CD4-positive, alpha-beta T cell treated with Interleukin-12 subunit alpha and Interleukin-12 subunit beta, for 1 hour (primary cell): ENCODE results near the gene ZBTB2.
"Not testable (repeated sequence)": the region's sequence is repeated elsewhere in the genome, so short reads cannot be mapped to it uniquely, and the experiment has no call there.

ENCODE experiments used
- DNase-seq: peaks from one replicate; pipeline ENCODE4 v3.0.0-alpha.2; 2020

Gene ZBTB2

DNA sequence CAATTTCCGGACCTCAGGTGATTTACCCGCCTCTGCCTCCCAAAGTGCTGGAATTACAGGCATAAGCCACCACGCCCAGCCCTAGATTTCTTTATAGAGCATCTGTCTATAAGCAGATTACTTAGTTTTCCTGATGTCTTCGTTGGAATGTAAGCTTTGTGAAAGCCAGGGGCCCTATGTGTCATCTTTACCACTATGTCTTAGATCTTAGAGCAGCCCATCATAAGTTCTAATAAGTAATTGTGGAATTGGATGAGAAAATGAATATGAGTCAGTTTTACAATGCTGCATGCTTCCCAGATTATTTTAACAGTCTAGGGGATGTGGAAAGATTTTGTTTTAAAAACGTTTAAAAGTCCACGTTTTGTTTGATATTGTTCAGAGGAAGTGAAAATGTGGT, 9.1 kb upstream of the ZBTB2 start:
- no peak for DNase-seq

DNA sequence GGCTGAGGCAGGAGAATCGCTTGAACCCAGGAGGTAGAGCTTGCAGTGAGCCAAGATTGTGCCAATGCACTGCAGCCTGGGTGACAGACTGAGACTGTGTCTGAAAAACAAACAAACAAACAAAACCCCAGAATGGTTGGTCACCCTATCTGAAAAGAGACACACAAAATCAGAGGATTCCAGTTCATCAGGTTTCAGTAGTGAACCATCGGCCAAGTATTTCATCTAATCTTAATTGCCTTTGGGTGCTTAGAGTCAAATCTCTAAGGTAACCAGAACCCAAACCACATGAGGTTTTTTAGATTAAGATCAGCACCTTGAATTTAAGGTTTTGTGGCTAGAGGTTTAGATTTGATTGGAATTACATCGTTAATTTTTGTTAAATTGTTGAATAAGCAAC, 8.3 kb upstream of the ZBTB2 start:
- DNase-seq = no peak

DNA sequence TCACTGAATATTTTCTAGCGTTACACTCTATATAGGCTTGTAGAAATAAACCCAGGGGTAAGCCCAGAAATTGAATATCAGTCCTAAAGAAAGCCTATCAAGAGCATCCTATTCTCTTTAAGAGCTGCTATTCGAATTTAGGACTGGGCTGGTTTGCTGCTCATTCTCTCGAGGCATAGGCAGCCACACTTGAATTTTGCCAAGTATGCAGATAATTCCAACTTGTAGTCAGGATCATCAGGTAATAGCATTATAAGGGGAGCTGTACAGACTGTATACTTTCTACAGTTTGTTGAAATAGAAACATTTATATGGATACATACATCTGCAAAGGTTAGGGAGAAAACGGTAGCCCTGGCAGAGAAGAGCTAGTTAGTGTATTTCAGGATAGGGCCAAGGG, 2.1 kb upstream of the ZBTB2 start:
- no peak for DNase-seq

DNA sequence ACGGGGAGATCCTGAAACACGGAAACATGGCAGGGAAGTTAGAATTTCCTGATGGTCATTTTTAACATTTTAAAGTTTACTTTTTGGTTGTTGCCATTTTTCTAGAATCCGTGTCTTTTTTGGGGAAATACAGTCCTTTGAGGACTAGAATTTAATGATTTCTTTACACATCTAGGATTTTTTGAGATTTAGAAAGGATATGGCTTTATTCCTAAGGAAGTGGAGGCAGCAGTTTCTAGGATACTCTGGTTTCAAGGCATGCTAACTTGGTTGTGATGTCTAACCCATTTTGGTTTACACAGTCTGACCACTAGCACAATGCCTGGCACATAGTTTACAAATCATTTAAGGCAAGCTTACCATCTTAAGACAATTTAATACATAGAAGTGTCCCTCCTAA, 1.1 kb upstream of the ZBTB2 start:
- no peak for DNase-seq

DNA sequence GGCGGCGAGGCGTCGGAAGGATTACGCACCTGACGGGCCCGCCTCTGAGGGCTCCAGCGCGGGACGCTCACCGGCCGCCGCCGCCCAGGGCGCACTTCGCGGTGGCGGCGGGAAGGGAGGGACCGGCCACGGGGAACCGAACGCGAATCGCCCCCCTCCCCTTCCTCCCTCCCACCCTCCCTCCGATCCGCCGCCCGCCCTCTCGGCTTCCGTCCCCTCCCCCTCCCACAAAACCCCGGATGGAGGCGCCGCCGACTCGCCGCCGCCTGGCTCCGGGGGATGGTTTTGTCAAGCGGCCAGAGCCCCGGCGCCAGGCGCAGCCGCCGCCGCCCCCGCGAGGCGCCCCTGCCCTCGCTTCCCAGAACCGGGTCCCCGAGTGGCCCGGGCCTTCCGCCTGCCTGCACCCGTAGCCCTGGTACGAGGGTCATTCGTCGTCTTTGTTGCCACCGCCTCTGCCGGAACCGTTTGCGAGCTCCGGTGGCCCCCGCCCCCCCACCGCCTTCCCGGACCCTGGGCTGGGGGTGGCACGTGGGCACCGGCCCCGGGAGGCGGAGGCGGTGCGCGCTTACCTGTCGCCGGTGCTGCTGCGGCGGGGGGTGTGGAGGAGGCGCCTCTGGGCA, 398 bp downstream of the ZBTB2 start:
- peak; percentile 87 for DNase-seq

DNA sequence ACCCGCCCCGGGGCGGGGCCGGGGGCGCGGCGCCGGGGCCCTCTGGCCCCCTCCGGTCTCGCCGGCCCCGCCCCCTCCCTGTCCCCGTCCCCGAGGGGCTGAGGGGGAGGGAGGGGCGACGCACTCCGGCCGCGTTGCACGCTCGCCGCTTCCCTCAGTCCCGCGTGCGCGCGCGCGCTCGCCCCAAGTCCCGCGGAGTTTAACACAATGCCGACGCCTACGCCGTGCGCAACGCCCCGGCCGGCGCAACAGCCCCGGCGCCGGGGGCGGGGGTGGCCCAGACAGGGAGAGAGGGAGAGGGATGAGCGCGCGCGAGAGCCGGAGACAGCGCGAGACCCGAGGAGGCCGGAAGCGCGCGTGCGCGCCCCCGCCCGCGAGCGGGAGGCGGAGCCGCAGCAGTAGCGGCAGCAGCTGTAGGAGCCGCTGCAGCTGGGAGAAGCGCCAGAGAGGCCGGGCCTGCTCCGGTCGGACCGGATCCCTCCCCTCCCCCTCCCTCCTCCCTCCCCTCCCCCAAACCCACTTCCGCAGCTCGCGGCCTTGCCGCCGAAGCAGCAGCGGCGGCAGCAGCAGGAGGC, 996 bp downstream of the ZBTB2 start:
- peak; percentile 98 for DNase-seq

DNA sequence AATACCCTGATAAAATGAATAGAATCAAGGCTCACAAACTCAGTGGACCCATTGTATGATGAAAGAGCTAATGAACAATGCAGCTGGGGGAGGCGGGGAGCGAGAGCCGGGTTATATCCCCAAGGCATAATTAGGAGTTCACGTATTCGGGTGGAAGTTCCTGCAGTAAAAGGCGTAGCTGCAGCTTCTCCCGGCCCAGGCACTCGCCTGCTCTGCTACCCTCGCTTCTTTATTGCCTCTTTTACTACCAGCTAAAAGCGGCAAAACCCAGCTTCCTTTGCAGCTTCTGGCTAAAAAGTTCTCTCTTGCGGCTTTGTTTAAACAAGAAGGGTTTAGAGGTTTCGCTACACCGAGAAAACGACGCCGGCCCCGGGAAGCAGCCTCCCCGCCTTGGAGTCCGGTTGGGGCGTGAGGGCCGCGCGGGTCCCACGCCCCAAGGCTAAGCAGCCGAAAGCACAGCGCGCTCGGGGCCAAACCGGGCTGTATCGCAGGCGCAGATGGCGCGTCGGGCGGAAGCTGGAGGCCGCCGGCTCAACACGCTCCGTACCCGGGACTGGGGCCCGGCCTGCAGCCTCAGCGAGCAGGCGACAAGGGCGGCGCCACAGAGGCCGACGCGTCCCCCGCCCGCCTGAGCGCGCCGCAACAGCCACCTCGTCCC, 1.6 kb downstream of the ZBTB2 start:
- no peak for DNase-seq

DNA sequence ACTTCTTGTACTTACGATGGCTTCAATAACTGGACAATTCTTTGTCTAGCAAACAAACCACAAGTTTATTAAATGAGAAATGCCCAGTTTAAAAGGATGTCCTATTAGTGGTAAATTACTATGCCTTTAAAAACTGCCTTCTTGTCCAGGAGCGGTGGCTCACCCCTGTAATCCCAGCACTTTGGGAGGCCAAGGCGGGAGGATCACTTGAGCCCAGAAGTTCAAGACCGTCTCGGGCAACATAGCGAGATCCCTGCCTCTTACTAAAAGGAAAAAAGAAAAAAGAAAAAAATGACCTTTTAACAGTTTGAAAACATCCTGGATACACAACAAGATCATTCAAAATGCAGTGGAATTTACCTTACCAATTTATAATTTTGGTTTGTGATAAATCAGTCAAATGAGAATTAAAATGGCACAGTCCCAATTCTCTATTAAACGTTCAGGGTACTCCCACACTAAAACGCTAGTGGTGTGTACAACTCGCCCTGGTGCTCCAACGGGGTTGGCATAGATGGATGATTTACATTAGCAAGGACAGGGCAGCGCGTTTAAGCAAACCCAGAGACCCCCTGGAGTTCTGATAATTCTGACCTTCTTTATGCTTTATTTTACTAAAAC, 2.3 kb downstream of the ZBTB2 start:
- DNase-seq = peak; percentile 32

DNA sequence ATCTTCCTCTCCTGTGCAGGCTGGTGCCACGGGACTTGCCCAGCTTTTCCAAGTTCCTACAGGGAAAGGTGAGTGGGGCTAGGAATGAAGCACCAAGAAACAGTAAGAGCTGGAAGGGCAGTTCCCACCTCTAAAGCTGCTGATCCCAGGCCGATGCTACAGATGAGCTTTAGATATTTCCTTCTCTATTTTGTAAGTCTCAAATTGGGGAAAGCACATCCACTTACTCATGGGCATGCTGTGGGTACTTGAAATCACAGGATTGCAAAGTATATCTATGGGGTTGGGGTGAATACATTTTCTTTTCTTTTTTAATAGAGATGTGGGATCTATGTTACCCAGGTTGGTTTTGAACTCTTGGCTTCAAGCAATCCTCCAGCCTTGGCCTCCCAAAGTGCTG, 3.1 kb downstream of the ZBTB2 start:
- DNase-seq = no peak

DNA sequence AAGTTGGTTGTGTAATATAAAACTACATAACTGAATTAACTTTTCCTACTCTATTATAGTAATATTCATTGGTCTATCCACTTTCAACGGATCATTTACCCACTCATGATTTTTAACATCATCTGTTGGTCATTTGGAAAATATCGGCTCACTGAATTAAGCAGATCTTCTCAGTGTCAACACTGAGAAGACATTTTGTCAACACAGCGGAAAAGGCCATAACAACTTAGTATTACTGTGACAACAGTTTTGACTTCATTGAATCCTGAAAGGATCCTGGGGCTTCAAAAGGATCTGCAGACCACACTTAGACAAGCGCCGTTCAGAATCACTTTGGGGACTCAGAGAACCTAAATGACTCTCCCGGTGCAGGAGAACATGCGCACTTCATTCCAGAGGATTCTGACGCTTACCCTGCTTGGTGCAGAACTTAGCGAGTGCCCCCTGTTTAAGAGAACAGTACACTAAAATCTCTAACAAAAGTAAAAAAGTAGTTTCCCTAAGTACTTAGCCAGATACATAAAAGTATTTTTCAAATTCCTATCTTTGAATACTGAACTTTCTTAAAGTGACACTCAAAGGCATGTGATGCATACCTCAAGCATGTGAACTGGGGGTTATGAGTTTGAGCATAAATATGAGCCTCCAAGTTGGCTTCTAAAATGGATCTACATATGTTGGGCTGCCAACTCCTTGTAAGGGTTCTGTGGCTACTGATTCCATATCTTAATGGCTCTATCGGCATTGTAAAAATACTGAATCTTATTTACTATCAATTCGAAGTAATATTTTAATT, 4.0 kb downstream of the ZBTB2 start:
- DNase-seq = no peak

DNA sequence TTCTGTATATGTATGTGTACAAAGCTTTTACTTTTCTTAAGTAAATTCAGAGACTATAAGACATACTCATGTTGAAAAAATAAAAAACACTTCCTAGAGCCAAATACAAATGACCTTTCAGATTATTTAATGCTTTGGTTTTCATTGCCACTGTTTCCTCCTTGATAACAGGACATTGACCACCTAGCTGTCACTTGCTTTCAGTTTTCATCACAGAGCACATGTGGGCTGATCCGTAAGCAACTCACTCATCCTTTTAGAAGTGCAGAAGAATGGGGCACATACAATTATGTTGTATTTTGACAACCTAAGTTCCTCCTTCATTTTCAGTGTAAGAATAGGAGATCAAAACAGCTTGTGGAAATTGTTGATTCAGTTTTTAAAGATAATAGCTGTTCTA, 6.2 kb downstream of the ZBTB2 start:
- DNase-seq = peak; percentile 28

DNA sequence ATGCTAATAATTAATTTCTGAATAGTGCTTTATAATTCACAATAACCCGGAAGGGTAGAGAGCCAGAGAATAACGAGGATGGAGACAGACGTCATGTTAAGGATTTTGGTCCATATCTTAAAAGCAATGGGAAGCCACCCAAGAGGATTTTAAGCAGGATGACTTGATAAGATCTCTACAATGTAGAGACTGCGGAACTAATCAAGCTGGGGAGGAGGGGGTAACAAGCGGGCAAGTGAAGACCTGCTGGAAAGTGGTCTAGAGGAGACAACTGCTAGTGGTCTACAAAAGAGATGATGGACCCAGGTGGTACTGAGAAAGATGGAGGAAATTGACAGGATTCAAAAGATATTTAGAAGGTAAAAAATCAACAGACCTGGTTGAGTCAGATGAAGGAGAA, 7.2 kb downstream of the ZBTB2 start:
- DNase-seq = no peak

DNA sequence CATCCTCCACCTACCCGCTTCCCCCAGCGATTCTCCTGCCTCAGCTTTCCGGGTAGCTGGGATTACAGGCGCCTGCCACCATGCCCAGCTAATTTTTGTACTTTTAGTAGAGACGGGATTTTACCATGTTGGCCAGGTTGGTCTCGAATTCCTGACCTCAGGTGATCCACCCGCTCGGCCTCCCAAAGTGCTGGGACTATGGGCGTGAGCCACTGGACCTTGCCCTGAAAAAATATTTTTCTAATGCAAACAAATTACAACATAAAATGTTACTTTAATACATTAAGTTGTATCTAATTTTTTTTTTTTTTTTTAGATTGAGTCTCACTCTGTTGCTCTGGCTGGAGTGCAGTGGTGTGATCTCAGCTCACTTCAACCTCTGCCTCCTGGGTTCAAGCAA, 8.7 kb downstream of the ZBTB2 start:
- DNase-seq = not testable (repeated sequence)

DNA sequence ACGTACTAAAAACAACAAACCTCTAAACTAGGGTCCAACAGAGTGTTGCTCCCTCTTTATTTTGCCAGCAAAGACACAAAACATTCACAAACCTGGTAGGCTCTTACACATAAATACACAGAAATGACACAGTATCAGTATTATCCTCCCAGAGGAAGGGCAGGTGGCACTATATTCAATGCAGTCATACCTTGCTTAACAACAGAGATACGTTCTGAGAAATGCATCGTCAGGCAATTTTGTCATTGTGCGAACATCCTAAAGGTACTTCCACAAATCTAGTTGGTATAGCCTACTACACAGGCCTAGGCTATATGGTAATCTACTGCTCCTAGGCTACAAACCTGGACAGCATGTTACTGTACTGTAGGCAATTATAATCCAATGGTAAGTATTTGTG, 9.6 kb downstream of the ZBTB2 start:
- no peak for DNase-seq

DNA sequence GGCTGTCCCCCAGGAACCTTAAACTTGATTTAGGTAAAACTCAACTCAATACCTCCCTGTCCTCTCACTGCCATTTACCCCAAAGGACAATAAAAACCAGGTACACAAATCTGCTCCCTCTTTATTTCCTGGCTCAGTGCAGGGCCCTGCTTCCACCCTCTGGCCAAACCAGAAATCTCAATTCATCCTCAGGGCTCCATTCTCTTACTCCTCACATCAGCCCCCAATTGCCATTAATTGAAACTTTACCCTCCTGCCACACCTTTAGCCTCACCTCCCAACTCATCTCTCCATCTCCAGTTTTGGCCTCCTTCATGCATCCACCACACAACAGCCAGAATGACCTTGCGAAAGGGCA, 10.5 kb downstream of the ZBTB2 start:
- DNase-seq = no peak

DNA sequence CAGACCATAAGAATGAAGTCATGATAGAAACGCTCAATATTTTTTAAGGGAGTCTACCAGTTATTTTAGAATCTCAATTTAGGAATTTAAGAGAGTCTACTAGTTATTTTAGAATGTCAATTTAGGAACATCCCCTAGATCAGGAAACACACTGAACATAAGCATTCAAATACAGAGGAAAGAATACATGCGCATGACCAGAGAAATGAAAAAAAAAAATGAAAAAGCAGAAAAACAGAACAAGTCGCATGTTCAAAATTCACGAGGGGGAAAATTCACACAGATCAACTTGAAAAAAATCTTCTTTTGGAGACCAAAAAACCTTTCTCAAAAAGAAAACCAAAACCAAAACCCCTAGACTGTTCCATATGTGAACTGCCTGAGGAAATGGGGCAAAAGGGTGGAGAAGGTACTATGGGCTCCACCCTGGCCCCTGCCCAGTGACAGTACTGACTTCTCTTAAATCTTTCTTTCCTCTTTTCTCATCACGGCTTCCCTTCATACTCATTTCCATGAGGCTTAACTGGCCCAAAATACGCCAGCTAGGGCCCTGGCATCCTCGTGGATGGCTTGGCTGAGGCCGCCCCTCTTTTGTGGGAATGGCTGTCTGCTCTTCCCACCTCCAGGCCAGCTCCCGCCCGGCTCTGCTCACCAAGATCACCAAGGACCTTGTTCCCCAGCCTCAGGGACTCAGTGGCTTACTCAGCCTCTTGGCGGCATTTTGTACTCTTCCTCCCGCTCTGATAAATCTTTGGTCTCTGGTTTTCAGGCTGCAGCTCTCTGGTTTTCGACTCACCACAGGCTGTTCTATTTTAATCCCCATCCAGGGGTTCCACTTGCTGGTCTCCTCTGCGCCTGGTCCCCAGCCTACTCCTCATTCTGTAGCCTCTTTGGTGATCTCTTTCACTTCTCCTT, 11.2 kb downstream of the ZBTB2 start:
- peak; percentile 59 for DNase-seq

DNA sequence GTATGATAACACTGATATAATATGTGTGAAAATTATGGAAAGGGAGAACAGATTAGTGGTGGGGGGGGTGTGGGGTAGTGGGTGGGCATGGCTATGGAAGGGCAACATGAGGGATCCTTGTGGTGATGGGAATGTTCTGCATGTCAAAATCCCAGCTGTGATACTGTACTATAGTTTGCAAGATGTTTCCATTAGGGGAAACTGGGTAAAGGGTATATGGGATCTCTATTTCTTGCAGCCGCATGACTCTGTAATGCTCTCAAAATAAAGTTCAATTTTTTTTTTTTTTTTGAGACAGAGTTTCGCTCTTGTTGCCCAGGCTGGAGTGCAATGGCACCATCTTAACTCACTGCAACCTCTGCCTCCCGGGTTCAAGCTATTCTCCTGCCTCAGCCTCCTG, 14.3 kb downstream of the ZBTB2 start:
- no peak for DNase-seq

DNA sequence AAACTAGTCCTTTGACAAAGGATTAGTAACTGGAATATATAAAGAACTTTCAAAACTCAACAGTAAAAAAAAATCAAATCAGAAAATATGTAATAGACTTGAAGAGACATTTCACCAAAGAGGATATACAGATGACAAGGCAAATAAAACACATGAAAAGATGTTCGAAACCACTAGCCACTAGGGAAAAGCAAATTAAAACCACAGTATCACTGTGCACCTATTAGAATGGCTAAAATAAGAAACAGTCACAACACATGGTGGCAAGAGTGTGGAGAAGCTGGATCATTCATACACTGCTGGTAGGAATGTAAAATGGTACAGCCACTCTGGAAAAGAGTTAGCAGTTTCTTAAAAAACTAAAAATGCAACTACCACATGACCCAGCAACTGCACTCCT, 14.9 kb downstream of the ZBTB2 start:
- DNase-seq = peak; percentile 34

DNA sequence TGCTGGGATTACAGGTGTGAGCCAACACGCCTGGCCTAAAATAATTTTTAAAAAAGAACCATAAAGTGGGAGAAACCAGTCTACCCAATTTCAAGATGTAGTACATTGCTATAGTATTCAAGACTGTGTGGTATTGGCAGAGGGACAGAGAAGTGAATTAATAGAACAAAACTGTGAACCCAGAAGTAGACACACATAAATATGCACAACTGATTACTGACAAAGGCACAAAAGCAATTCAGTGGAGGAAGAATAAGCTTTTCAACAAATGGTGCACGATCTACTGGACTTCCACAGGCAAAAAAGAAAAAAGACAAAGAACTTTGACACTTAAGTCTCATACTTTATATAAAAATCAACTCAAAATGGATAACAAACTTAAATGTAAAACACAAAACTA, 15.5 kb downstream of the ZBTB2 start:
- DNase-seq = no peak

DNA sequence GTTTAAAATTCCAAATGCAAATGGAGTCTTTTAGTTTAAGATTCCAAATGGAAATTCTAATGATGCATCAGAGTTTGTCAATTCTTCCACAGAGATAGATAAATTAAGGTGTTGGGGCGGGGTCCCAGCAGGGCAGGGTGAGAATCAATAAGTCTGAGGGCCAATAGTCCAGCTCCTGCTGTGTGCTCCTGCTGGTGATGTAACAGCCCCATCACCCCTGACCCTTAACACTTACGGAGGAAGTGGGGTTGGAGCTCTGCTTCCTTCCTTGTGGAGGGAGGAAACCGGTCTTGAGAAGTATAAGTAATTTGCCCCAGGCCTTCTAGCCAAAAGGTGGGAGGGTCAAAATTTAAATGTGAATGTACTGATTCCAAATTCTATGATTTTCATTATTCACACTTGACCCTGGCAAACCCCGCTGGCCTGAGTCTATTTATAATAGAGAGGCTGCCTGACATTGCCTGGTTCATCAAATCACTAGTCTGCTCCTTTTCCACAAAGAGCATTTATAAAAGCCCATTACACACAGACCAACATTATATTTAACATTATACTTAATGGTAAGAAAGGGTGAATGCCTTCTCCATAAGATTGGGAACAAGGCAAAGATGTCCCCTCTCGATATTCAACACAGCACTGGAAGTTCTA, 17.2 kb downstream of the ZBTB2 start:
- peak; percentile 45 for DNase-seq

DNA sequence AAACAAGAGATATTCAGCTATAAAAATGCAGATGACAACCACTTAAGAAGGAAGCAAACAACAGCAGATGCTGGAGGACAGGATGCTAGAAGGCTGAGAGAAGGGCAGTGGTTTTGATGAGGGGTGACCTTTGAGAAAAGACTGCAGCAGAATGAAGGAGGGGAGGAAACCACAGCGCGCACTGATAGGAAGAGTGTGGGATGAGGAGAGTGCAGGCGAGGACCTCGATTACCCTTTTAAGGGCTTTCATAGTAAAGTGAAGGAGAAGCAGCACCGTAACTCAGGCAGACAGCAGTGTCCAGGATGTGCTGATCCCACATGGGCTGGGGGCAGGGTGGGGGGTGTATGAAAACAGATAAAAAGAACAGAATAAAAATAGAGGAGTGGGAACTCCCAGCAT, 19.2 kb downstream of the ZBTB2 start:
- DNase-seq = peak; percentile 20

DNA sequence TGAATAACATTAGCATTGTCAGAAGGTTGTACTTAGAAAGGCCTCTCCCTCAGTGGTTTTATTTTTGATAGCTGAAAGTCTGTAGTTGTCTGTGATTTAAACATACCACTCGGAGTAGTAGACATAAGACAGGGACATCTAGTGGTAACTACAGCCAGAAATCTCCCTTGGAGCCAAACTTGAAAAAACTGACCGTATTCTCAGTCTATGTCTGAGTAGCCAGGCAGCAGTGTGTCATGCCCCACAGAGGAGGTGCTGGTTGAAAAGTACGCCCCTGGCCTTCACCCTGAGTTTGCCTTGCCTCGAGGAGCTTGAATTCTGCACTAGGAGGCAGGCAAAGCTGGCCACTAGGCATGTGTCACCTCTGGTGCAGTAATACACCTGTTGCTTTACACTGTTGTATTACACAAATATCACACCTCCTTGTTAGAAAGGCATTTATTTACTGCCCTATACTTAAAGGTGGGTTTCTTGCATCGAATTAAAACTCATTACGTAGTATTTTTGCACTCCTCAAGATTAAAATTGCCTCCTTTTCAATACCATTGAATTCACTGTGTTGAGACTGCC, 20.8 kb downstream of the ZBTB2 start:
- no peak for DNase-seq
